Motor neuron (in vitro differentiated cells): ENCODE data around the gene CCDC122. TPM values are rescaled to one million over a fixed set of nuclear protein-coding genes. Genes with fewer than 3 reads are reported as not detected.

ENCODE experiments used
- ATAC-seq, 8 experiments: fragments of 200-7000 bp; cut with Tn5 transposase; replicated peaks in 6 of 8; 2 replicates each; pipeline ENCODE4 v1.8.0; 2021; ENCODE audit warnings: mild to moderate bottlenecking in 8 of 8, moderate library complexity in 8 of 8
- H3K27ac ChIP-seq, 2 donors: fragments of 250-450 bp; sonication (Bioruptor Pico); 2 replicates each; pipeline ENCODE4 v1.9.0; 2021; ENCODE audit warnings: antibody characterized with exemption in 2 of 2, mild to moderate bottlenecking in 2 of 2, moderate library complexity in 1 of 2
- H3K4me1 ChIP-seq, 2 donors: fragments of 250-450 bp; sonication (Bioruptor Pico); replicated peaks in 1 of 2; 2 replicates each; pipeline ENCODE4 v1.6.1; 2021; ENCODE audit warnings: antibody characterized with exemption in 2 of 2, mild to moderate bottlenecking in 2 of 2, moderate library complexity in 1 of 2
- H3K4me3 ChIP-seq, 5 donors: fragments of 250-450 bp; sonication (Bioruptor Pico); 2 replicates each; pipeline ENCODE4 v1.9.0; 2021; ENCODE audit warnings: antibody characterized with exemption in 5 of 5, mild to moderate bottlenecking in 5 of 5, moderate library complexity in 4 of 5
- WGBS, 10 experiments: fragments of 450-650 bp; shearing (Covaris generic); methylation state at CpG; one replicate each; pipeline ENCODE4 v1.0.0; 2022; 5-methylcytosine and 5-hydroxymethylcytosine counted together
- in situ Hi-C, 9 experiments: fragments of 400-800 bp; cut with MboI; loops; one replicate each; pipeline ENCODE4 v1.15.0; 2021; ENCODE audit warnings: low sequenced_read_pairs in 9 of 9, low pct_unique_long_range_greater_than_20kb in 2 of 9; ENCODE audit not compliant: unreplicated experiment in 9 of 9
- total RNA-seq, 8 experiments: library from RNA; unstranded; fragments of 300-600 nt; gene quantifications; 2 replicates each; pipeline versions ENCODE4 v1.2.3 to v1.2.4, GENCODE V29; 2022

The CCDC122 gene
- total RNA-seq, 8 experiments from 2014 or later, result 4.7 to 11.7 (median 8.8) TPM

DNA sequence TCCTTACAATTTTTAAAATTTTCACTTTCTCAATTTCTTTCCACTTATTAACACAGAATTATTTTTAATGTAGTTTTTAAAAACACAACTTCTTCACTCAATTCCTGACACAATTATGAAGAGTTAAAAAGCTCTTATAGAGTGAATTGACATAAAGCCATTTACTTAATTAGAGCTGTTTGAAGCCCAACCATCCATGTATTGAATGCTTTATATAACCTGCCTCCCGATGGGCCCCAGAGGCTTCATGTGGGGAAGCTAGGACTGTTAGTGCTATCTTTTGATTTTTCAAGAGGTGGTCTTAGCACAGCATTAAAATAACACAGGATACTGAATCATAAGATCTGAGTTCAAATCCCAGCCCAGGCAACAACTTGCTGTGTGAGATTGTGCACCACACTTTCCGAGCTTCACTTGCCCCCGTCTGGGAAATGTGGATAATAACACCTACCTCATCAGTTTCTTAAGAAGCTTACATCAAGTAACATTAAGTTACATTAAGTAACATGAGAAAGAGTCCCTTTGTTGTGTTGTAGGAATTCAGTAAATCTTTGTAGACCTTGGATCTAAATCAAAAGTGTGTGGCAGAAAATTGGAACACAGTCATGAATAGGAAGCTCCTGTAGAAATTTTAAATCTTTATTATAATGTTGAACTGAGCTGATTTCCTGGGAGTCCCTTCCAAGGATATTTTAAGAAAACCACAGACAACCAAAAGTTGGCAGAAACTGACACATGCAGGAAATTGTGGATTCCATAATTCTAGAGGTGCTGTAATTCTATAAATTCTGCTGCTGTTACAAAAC is 87.3 kb downstream of the CCDC122 start:
- ATAC-seq, result no peak
- Histone ChIP-seq H3K4me3 (no peak overlapping the region), H3K27ac (no peak overlapping the region), H3K4me1 (peaks cover 3 to 7% of the 10 kb centered on the region in 2 donors)
- WGBS, 10 experiments, result 38 to 100% (median 73%) methylated on average over 1 to 3 of the region's 3 CpGs; no CpG with 5 or more reads in 1 of the 10 experiments
- in situ Hi-C loops, result loop anchor here in 4 of 9 experiments (25.0 kb wide), 4 partner anchors 480 to 1205 kb away; no protein-coding TSS in a partner anchor

DNA sequence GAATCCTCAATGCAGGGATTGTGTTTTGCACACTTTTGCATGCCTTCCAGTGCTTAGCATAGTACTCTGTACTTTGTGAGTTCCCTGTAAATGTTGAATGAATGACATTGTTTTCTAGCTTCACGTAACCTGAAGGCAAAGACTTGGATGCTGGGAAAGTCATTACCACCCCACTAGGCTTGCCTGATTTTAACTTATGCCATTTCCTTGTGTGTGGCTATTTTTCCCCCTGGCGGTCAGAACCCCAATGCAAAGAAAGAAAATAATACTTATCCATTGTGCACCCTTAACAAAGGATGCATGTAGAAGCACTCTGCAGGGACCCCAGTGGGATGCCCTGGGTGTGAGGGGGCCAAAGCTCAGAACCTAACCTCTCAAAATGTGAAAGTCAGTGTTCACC is 91.5 kb downstream of the CCDC122 start:
- in situ Hi-C loops, result loop anchor here in 4 of 9 experiments (25.0 kb wide), 4 partner anchors 476 to 1201 kb away; no protein-coding TSS in a partner anchor
- WGBS, 10 experiments, result 0 to 68% (median 25%) methylated on average over 1 to 2 of the region's 2 CpGs; no CpG with 5 or more reads in 1 of the 10 experiments
- peak overlapping the region in 1 of 2 donors; percentile 61 for H3K27ac ChIP-seq
- peak overlapping the region; percentile 54 to 81 (median 71) for H3K4me3 ChIP-seq
- H3K4me1 ChIP-seq, result peaks cover 13 to 21% of the 10 kb centered on the region in 2 donors
- peak in 1 of 8 experiments; percentile 1 for ATAC-seq

DNA sequence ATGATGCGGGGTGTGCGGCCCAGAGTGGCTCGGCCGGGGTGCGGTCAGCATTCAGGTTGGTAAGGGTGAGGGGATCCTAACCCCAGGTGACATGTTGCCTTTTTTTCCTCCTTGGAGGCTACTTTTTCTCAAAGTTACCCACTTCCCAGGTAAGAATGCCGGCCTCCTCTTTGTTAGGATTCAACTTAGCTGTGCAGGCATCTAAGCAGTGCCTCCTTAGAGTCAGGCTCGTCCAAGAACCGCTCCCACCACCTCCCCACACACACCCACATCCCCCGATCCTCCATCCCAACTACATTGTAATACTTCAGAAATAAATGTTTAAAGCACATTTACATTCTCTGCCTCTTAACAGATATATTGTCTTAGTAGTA is 92.0 kb downstream of the CCDC122 start:
- ATAC-seq, result peak in 1 of 8 experiments; percentile 1
- peak overlapping the region; percentile 66 to 68 for H3K27ac ChIP-seq
- in situ Hi-C loops, result loop anchor here in 4 of 9 experiments (25.0 kb wide), 4 partner anchors 475 to 1200 kb away; no protein-coding TSS in a partner anchor
- peak overlapping the region; percentile 54 to 81 (median 71) for H3K4me3 ChIP-seq
- 0% methylated on average over 1 to 5 of the region's 9 CpGs; no CpG with 5 or more reads in 7 of the 10 experiments for WGBS, 10 experiments
- H3K4me1 ChIP-seq, result peaks cover 15 to 26% of the 10 kb centered on the region in 2 donors

DNA sequence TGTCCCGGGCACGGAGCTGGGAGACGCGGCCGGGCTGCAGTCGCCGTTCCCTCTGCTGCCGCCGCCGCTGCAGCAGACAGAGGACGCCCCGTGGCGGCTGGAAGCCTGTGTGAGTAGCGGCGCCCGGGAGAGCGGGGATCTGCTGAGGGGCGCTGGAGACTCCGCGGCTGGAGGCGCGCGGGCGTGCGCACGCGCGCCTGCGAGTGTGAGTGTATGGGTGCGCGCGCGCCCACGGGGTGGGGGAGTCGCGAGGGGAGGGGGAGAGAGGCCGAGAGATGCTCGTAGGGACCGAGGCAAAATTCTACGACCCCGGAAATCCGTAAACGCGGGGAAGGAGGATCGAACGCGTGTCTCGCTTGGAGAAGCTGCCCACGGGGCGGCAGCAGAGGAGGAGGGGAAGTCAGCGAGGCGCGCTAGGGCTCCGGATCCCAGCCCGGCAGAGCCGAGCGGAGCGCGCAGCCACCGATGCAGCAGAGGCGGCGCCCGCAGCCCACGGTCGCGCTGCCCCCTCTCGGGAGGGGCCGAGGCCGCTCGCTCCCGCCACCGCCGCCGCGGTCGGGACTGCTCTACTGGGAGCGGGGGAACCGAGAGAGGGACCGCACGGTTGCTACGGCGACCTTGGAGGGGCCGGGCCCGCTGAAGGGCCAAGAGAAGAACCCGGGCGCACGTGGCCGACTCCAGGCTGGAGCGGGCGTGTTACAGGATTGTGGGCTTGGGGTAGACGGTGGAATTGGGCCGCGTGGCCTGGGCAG is 92.6 kb downstream of the CCDC122 start, which contains the start of gene ENOX1:
Gene ENOX1, minus strand, starts transcription at position 207 of the 752 bp plus-strand sequence.
- Histone ChIP-seq H3K4me1 (peaks cover 15 to 31% of the 10 kb centered on the region in 2 donors), H3K4me3 (peak within 1 kb of the TSS; percentile 54 to 81 (median 71)), H3K27ac (peak within 1 kb of the TSS; percentile 66 to 68)
- peak; percentile 52 to 80 (median 77) for ATAC-seq
- WGBS, 10 experiments, result 0 to 15% (median 4%) methylated on average over 3 to 10 of the region's 93 CpGs; no CpG with 5 or more reads in 6 of the 10 experiments
- in situ Hi-C loops, result loop anchor here in 4 of 9 experiments (25.0 kb wide), 4 partner anchors 475 to 1200 kb away; no protein-coding TSS in a partner anchor

DNA sequence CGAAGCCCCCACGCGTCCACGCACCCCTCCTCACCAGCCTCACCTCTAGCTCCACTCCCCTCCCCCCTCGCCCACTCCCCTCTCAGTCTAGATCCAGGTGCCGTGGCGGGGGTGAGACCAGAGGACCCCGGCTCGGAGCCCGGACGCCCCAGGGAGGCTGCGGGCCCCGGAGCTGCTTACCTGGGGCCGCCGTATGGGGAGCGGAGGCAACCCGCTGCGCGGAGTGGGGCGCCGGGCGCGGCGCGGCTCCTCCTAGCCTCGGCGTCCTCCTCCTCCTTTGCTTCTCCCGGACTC is 93.1 kb downstream of the CCDC122 start:
- WGBS, 10 experiments, result no CpG with 5 or more reads among the region's 28 CpGs
- Histone ChIP-seq H3K4me1 (peaks cover 15 to 31% of the 10 kb centered on the region in 2 donors), H3K27ac (peak overlapping the region; percentile 18 to 57), H3K4me3 (peak overlapping the region; percentile 54 to 81 (median 71))
- ATAC-seq, result no peak
- in situ Hi-C loops, result loop anchor here in 4 of 9 experiments (25.0 kb wide), 4 partner anchors 474 to 1199 kb away; no protein-coding TSS in a partner anchor

Other genes with a start within 250 kb of the CCDC122 start
- 10 to 100 TPM in 4 of 8 experiments, 1 to 10 TPM in 4; 5.6 to 19.0 (median 11.8) TPM for gene ENOX1, start 92.8 kb downstream of the CCDC122 start, total RNA-seq
- 1 to 10 TPM; 1.1 to 8.4 (median 1.9) TPM for gene LACC1, start 164 bp upstream of the CCDC122 start, total RNA-seq